ENCODE measurements around the gene CNTN5.

Gene CNTN5

DNA sequence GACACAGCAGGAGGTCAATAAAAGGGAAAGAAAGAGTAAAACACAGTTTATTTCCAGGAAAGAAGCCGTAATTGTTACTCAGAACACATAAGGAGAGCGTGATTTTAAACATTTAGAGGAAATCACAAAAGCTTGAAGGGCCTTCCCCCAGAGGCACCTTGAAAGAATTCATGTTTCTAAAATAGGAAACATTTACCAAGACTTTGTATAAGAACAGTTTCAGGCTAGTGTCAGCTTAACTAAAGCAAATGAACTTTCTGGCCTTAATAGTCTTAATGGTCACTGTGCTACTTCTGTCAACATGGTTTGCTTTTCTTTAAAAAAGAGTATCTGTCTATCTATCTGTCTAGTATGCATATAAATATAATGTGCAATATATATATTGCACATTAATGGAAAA lies 208.8 kb downstream of the CNTN5 start:
- TF ChIP-seq, protein P1, sequence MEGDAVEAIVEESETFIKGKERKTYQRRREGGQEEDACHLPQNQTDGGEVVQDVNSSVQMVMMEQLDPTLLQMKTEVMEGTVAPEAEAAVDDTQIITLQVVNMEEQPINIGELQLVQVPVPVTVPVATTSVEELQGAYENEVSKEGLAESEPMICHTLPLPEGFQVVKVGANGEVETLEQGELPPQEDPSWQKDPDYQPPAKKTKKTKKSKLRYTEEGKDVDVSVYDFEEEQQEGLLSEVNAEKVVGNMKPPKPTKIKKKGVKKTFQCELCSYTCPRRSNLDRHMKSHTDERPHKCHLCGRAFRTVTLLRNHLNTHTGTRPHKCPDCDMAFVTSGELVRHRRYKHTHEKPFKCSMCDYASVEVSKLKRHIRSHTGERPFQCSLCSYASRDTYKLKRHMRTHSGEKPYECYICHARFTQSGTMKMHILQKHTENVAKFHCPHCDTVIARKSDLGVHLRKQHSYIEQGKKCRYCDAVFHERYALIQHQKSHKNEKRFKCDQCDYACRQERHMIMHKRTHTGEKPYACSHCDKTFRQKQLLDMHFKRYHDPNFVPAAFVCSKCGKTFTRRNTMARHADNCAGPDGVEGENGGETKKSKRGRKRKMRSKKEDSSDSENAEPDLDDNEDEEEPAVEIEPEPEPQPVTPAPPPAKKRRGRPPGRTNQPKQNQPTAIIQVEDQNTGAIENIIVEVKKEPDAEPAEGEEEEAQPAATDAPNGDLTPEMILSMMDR (IDR thresholded peaks at IDR 0.05; ENCODE audit: low read depth, low read length, missing control alignments) = no peak
- no peak overlapping the region for H3K27ac ChIP-seq
- H3K4me3 ChIP-seq (ENCODE audit: low read depth, low read length) = no peak overlapping the region
- in situ Hi-C loops (cut with HindIII; ENCODE audit: low pct_ligation_motif_present, low sequenced_read_pairs) = no loop called here
- no peak for DNase-seq
- no peaks in the 10 kb centered on the region for H3K36me3 ChIP-seq (replicated peaks)
- no peaks in the 10 kb centered on the region for H3K27me3 ChIP-seq (replicated peaks)

DNA sequence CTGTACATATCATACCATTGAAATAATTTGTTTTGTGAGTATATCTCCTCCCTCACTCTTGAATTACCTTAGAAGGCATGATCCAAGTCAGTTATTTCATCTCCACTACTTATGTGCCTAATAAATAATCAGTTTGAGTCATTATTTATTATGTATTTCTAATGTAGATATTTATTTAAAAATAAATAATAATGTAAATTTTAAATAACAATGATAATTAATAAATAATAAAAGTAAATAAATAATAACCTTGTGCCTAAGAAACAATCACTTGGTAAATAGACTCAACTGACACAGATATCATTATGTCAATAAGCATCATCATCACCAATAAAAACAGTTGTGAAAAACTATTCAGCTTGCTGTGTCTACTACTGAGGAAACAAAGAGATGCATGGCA lies 213.8 kb downstream of the CNTN5 start:
- in situ Hi-C loops (cut with HindIII; ENCODE audit: low pct_ligation_motif_present, low sequenced_read_pairs) = no loop called here
- TF ChIP-seq, protein P1 (IDR thresholded peaks at IDR 0.05; ENCODE audit: low read depth, low read length, missing control alignments) = no peak
- Histone ChIP-seq H3K36me3 (replicated peaks) (no peaks in the 10 kb centered on the region), H3K27ac (no peak overlapping the region), H3K4me3 (ENCODE audit: low read depth, low read length) (no peak overlapping the region), H3K27me3 (replicated peaks) (no peaks in the 10 kb centered on the region)
- DNase-seq = no peak

GRCh38 chr11:99238401-99238800 lies 217.7 kb downstream of the CNTN5 start:
- in situ Hi-C loops (cut with HindIII; ENCODE audit: low pct_ligation_motif_present, low sequenced_read_pairs) = no loop called here
- H3K4me3 ChIP-seq (ENCODE audit: low read depth, low read length) = no peak overlapping the region
- TF ChIP-seq, protein P1 (IDR thresholded peaks at IDR 0.05; ENCODE audit: low read depth, low read length, missing control alignments) = no peak
- H3K27me3 ChIP-seq (replicated peaks) = no peaks in the 10 kb centered on the region
- DNase-seq = no peak
- no peaks in the 10 kb centered on the region for H3K36me3 ChIP-seq (replicated peaks)
- H3K27ac ChIP-seq = no peak overlapping the region

GRCh38 chr11:99240192-99241030 lies 219.7 kb downstream of the CNTN5 start:
- Histone ChIP-seq H3K27me3 (replicated peaks) (no peaks in the 10 kb centered on the region), H3K36me3 (replicated peaks) (no peaks in the 10 kb centered on the region), H3K27ac (no peak overlapping the region), H3K4me3 (ENCODE audit: low read depth, low read length) (no peak overlapping the region)
- TF ChIP-seq, protein P1 (IDR thresholded peaks at IDR 0.05; ENCODE audit: low read depth, low read length, missing control alignments) = no peak
- in situ Hi-C loops (cut with HindIII; ENCODE audit: low pct_ligation_motif_present, low sequenced_read_pairs) = no loop called here
- DNase-seq = no peak

GRCh38 chr11:99241066-99241465 lies 220.3 kb downstream of the CNTN5 start:
- DNase-seq = no peak
- TF ChIP-seq, protein P1 (IDR thresholded peaks at IDR 0.05; ENCODE audit: low read depth, low read length, missing control alignments) = no peak
- Histone ChIP-seq H3K27ac (no peak overlapping the region), H3K27me3 (replicated peaks) (no peaks in the 10 kb centered on the region), H3K36me3 (replicated peaks) (no peaks in the 10 kb centered on the region), H3K4me3 (ENCODE audit: low read depth, low read length) (no peak overlapping the region)
- in situ Hi-C loops (cut with HindIII; ENCODE audit: low pct_ligation_motif_present, low sequenced_read_pairs) = no loop called here

DNA sequence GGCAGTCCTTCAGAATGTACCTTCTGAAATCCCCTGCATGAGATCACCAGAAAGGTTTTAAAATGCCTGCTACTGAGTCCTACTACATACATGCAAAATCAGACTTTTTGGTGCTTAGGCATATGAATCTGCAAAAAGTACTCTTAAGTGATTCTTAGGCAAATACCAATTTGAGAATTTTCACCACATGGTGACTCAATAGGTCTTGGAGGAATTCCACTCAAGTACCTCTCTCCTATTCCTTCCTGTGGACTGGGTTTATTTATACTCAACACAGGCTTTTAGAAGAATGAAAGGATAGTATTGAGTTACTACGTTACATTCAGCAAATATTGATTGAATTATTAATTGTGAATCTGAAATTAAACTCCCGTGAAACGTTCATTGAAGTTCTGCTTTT lies 223.9 kb downstream of the CNTN5 start:
- no peak overlapping the region for H3K4me3 ChIP-seq (ENCODE audit: low read depth, low read length)
- in situ Hi-C loops (cut with HindIII; ENCODE audit: low pct_ligation_motif_present, low sequenced_read_pairs) = no loop called here
- TF ChIP-seq, protein P1 (IDR thresholded peaks at IDR 0.05; ENCODE audit: low read depth, low read length, missing control alignments) = no peak
- no peaks in the 10 kb centered on the region for H3K36me3 ChIP-seq (replicated peaks)
- H3K27ac ChIP-seq = no peak overlapping the region
- DNase-seq = peak; percentile 0
- H3K27me3 ChIP-seq (replicated peaks) = no peaks in the 10 kb centered on the region
